SIG-M5 (cell line): ENCODE data around the gene PGAM4.
"Not testable (repeated sequence)": the region's sequence is repeated elsewhere in the genome, so short reads cannot be mapped to it uniquely, and the experiment has no call there.

Experiments used
- DNase-seq: peaks from one replicate; lab custom pipeline; 2025; lab: John Stamatoyannopoulos, UW

The PGAM4 gene

GRCh38 chrX:77925764-77926163, 43.7 kb downstream of the PGAM4 start:
- no peak for DNase-seq

- DNase-seq, result no peak
These were observed 45.0 kb downstream of the PGAM4 start for GRCh38 chrX:77924320-77924859.

DNA sequence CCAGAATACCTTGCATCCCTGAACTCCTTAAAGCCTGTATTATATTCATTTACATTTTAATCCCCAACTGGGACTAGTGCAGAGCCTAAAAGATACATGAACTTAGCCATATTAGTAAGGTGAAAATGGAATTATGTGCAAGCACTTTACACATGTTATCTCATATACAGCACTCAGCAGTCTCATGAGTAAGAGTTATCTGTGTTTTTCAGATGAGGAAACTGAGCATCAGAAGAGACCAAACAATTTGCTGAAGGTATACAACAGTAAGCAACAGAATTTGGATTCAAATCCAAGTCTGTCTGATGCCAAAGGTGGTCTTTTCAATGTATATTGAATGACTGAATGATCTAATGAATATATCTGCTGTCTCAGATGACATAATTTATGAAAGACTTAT, 46.7 kb downstream of the PGAM4 start:
- no peak for DNase-seq

- not testable (repeated sequence) for DNase-seq
These were observed 50.1 kb downstream of the PGAM4 start for GRCh38 chrX:77919370-77919769.

DNA sequence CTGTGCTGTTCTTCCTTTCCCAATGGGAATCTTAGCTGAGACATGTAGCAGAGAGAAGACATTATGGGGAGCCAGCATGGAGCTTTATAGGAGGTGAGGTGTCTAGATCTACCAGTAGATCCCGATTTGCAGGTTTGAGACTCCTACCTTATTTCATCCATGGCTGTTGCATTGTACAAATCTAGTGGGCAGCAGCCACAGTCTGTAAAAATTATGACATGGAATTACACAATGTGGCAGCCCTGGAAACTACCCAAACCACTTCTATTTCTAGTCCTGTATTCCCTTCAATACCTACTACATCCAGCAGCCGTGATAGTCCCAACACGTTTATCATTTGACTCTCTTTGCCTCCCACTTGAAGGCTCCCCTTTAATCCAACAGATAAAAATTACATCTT, 50.9 kb downstream of the PGAM4 start:
- DNase-seq, result no peak
